NCI-H2029 treated with DMSO at 0.1 percent for 48 hours (cell line): ENCODE measurements around the gene CD300E.
A peak's percentile ranks its signal among the peaks of the same experiment; 100 is the strongest.

ENCODE experiments used
- DNase-seq: peaks from one replicate; lab custom pipeline; 2025; lab: John Stamatoyannopoulos, UW

Gene CD300E

DNA sequence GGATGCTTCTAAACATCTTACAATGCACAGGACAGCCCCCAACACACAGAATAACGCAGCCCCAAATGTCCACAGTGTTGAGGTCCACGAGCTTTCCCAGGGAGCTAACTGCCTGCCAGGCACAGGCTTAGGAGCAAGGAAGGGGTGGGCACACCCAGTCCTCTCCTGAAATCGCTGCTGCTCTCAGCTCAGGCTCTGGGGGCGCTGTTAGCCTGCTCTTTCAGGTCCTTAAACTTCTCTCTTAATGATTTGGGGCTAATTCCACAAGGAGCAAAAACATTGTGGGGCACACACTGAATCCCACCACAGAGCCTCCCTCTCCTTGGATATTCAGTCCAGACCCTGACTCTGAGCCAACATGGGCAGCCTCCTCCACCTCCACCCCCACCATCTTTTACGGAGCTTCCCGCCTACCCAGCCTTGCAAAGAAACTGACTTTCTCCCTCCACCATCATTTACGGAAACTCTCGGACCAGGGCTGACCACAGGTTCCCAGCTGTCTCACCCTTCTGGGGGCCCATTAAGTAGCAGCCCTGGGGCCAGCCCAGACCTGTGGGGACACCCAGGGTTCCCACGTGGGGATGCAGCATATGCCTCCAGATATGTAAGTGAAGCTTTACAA is 57.3 kb downstream of the CD300E start:
- no peak for DNase-seq

DNA sequence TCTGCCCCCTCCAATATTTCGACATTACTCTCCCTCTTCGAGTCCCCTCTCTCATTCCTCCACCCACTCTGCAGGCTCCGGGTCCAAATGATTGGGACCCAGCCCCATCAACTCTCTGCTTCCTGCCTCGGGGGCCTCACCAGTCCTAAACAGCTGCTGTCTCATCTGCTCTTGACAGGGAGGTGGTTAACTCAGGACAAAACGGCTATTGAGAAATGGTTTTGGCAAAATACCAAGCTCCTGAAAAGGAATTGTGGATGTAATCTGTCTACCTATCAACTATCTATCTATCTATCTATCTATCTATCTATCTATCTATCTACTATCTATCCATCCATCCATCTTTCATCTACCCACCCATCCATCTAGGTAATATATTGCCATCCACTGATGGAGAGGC is 58.4 kb downstream of the CD300E start:
- DNase-seq, result peak; percentile 2

DNA sequence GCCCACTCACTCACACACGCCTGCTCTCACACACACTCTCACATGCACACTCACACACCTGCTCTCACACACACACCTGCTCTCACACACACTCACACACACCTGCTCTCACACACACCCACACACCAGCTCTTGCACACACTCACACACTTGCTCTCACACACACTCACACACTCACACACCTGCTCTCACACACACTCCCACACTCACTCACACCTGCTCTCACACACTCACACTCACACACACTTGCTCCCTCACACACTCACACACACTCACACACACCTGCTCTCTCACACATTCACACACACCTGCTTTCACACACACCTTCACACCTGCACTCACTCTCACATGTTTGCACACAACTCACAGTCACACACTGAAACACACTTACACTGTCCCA is 60.2 kb downstream of the CD300E start:
- DNase-seq, result no peak

- DNase-seq, result no peak
Observed at GRCh38 chr17:74561586-74561985, 62.0 kb downstream of the CD300E start.
